Ovary (tissue), 9 donors: Measurements from ENCODE around the gene DRD4. TPM values are rescaled to one million over a fixed set of nuclear protein-coding genes. Genes with fewer than 3 reads are reported as not detected.
"Not testable (repeated sequence)": the region's sequence is repeated elsewhere in the genome, so short reads cannot be mapped to it uniquely, and the experiment has no call there.

Source experiments
- DNase-seq, 5 donors: peaks; one replicate each; pipeline ENCODE4 v3.0.0-alpha.2; 2019 to 2020
- H3K27ac ChIP-seq, 2 donors: fragments of 200-600 bp; one replicate each; pipeline versions ENCODE4 v1.5.1 to v1.8.0; 2019 to 2022
- H3K27me3 ChIP-seq: fragments of 200-600 bp; one replicate; pipeline ENCODE4 v1.8.0; 2022
- H3K36me3 ChIP-seq: fragments of 200-600 bp; sonication (generic); one replicate; pipeline ENCODE4 v1.5.1; 2019
- H3K4me1 ChIP-seq: one replicate; pipeline ENCODE4 v1.8.1; 2013; ENCODE audit warnings: mild to moderate bottlenecking, moderate library complexity; ENCODE audit not compliant: insufficient read depth
- H3K4me3 ChIP-seq: fragments of 200-600 bp; sonication (generic); one replicate; pipeline ENCODE4 v1.5.1; 2017
- H3K9me3 ChIP-seq, 2 donors: fragments of 200-600 bp in 1 of 2; sonication (generic) in 1 of 2; one replicate each; pipeline versions ENCODE4 v1.5.1 to v1.8.1; 2013 to 2019; ENCODE audit warnings: mild to moderate bottlenecking in 1 of 2, moderate library complexity in 1 of 2
- CTCF ChIP-seq, 3 donors: fragments of 450-650 bp in 2 of 3; fragments of 200-600 bp in 1 of 3; IDR thresholded peaks; one replicate each; pipeline versions ENCODE4 v1.5.1 to v1.8.0; 2016 to 2022; ENCODE audit warnings: antibody characterized with exemption in 3 of 3, mild to moderate bottlenecking in 1 of 3
- EP300 ChIP-seq: sonication (generic); formaldehyde crosslinking; IDR thresholded peaks from one replicate; pipeline ENCODE4 v1.6.1; 2017; ENCODE audit warnings: antibody characterized with exemption
- POLR2A ChIP-seq: fragments of 450-650 bp; IDR thresholded peaks from one replicate; pipeline ENCODE4 v1.6.1; 2017; ENCODE audit warnings: antibody characterized with exemption, mild to moderate bottlenecking, moderate library complexity
- WGBS, 3 donors: extraction: QIAGEN DNeasy Blood & Tissue Kit in 1 of 3; methylation state at CpG; one replicate each; pipeline versions ENCODE4 v1.1.5 to v1.1.7; 2013 to 2017; 5-methylcytosine and 5-hydroxymethylcytosine counted together
- intact Hi-C, 4 donors: fragments of 100-400 bp; cut with DNase I; formaldehyde crosslinking; loops; one replicate each; pipeline versions ENCODE4 v1.11.0 to v1.15.1; 2022 to 2023
- polyA plus RNA-seq, 2 donors: library from polyadenylated mRNA; stranded (reverse); fragments of 200-250 nt in 1 of 2; fragments of 350-450 nt in 1 of 2; fragmentation: Illumina TruSeq in 1 of 2; extraction: RNeasy Lipid Tissue Mini Kit (QIAGEN cat#74804) in 1 of 2; gene quantifications; one replicate each; pipeline ENCODE4 v1.2.3, GENCODE V29; 2013 to 2014
- total RNA-seq, 7 donors: library from RNA; depleted of rRNA in 2 of 7; stranded (reverse); fragments of >200 nt in 2 of 7; fragmentation: NEBNext Ultra II Directional in 3 of 7; extraction: Animal tissue kit (Norgen Biotek cat#: 25700) in 3 of 7; gene quantifications; one replicate each; pipeline versions ENCODE4 v1.1.0 to v1.2.4, GENCODE V29; 2016 to 2023
- donor health status: DM: no; HTN: no; CAD: no; lungs with moderate emphysema.
- donor health status: DM: no; HTN: no; CAD: no.
- donor health status: Bipolar disorder and iron deficiency.
- donor health status: DM: yes; HTN: yes; CAD: no.
- donor health status: DM: no; HTN: no; CAD: no.
- donor health status: DM: yes; HTN: yes; CAD: no.

Gene DRD4
- total and polyA plus RNA-seq, 9 donors, result 0.57 to 3.3 (median 1.6) TPM; not detected in 1

GRCh38 chr11:686451-687243 is 49.6 kb downstream of the DRD4 start:
- intact Hi-C loops, result no loop called here
- Histone ChIP-seq H3K27ac (no peak overlapping the region), H3K4me1 (no peaks in the 10 kb centered on the region), H3K36me3 (no peaks in the 10 kb centered on the region), H3K27me3 (no peaks in the 10 kb centered on the region), H3K9me3 (no peaks in the 10 kb centered on the region), H3K4me3 (no peak overlapping the region)
- WGBS, 3 donors, result 78 to 84% (median 78%) methylated on average over 30 of the region's 30 CpGs
- TF ChIP-seq POLR2A, result no peak
- TF ChIP-seq EP300, result no peak
- no peak for TF ChIP-seq CTCF (IDR thresholded peaks at IDR 0.05)
- no peak for DNase-seq

- no peak for DNase-seq
- no peaks in the 10 kb centered on the region for H3K27me3 ChIP-seq
- peaks cover under 1% of the 10 kb centered on the region for H3K4me1 ChIP-seq
- 84 to 93% (median 87%) methylated on average over 13 of the region's 13 CpGs for WGBS, 3 donors
- no peaks in the 10 kb centered on the region for H3K36me3 ChIP-seq
- TF ChIP-seq EP300 (no peak), POLR2A (no peak), CTCF (IDR thresholded peaks at IDR 0.05) (no peak)
- no peaks in the 10 kb centered on the region for H3K9me3 ChIP-seq
- no peak overlapping the region for H3K4me3 ChIP-seq
- intact Hi-C loops, result no loop called here
- H3K27ac ChIP-seq, result no peak overlapping the region
Observed at GRCh38 chr11:687751-688150, 50.7 kb downstream of the DRD4 start.

GRCh38 chr11:688681-689080 is 51.6 kb downstream of the DRD4 start:
- Histone ChIP-seq H3K9me3 (no peaks in the 10 kb centered on the region), H3K27me3 (no peaks in the 10 kb centered on the region), H3K4me3 (no peak overlapping the region), H3K36me3 (no peaks in the 10 kb centered on the region), H3K4me1 (peaks cover 3% of the 10 kb centered on the region), H3K27ac (no peak overlapping the region)
- no peak for TF ChIP-seq CTCF (IDR thresholded peaks at IDR 0.05)
- TF ChIP-seq EP300, result no peak
- no peak for TF ChIP-seq POLR2A
- WGBS, 3 donors, result 88 to 90% (median 90%) methylated on average over 9 of the region's 9 CpGs
- intact Hi-C loops, result no loop called here
- no peak for DNase-seq

- H3K27me3 ChIP-seq, result no peaks in the 10 kb centered on the region
- no peak for DNase-seq
- intact Hi-C loops, result no loop called here
- TF ChIP-seq POLR2A, result no peak
- no peak for TF ChIP-seq CTCF (IDR thresholded peaks at IDR 0.05)
- no peak for TF ChIP-seq EP300
- H3K9me3 ChIP-seq, result no peaks in the 10 kb centered on the region
- WGBS, 3 donors, result 62 to 72% (median 68%) methylated on average over 7 of the region's 7 CpGs
- H3K4me1 ChIP-seq, result peaks cover 12% of the 10 kb centered on the region
- no peak overlapping the region for H3K27ac ChIP-seq
- H3K4me3 ChIP-seq, result no peak overlapping the region
- no peaks in the 10 kb centered on the region for H3K36me3 ChIP-seq
Observed at GRCh38 chr11:689625-690024, 52.6 kb downstream of the DRD4 start.

GRCh38 chr11:690244-690643 is 53.2 kb downstream of the DRD4 start:
- H3K9me3 ChIP-seq, H3K4me3 ChIP-seq, DNase-seq, H3K36me3 ChIP-seq, H3K27me3 ChIP-seq, intact Hi-C loops, H3K27ac ChIP-seq: not testable (repeated sequence)
- peaks cover 12% of the 10 kb centered on the region for H3K4me1 ChIP-seq
- WGBS, 3 donors, result 91 to 98% (median 92%) methylated on average over 3 of the region's 3 CpGs
